ENCODE measurements around the gene PARD3. TPM values are rescaled to one million over a fixed set of nuclear protein-coding genes. Genes with fewer than 3 reads are reported as not detected.

Gene PARD3
- total and polyA plus RNA-seq, 12 donors = 17.0 to 93.8 (median 47.3) TPM

- no peaks in the 10 kb centered on the region for H3K9me3 ChIP-seq (replicated peaks in 1 of 3)
- H3K4me3 ChIP-seq = peak overlapping the region in 3 of 4 donors; percentile 63 to 81 (median 78)
- H3K36me3 ChIP-seq (replicated peaks in 1 of 2) = no peaks in the 10 kb centered on the region
- peak overlapping the region in 3 of 5 donors; percentile 76 to 93 (median 81) for H3K27ac ChIP-seq
- TF ChIP-seq, protein P1, sequence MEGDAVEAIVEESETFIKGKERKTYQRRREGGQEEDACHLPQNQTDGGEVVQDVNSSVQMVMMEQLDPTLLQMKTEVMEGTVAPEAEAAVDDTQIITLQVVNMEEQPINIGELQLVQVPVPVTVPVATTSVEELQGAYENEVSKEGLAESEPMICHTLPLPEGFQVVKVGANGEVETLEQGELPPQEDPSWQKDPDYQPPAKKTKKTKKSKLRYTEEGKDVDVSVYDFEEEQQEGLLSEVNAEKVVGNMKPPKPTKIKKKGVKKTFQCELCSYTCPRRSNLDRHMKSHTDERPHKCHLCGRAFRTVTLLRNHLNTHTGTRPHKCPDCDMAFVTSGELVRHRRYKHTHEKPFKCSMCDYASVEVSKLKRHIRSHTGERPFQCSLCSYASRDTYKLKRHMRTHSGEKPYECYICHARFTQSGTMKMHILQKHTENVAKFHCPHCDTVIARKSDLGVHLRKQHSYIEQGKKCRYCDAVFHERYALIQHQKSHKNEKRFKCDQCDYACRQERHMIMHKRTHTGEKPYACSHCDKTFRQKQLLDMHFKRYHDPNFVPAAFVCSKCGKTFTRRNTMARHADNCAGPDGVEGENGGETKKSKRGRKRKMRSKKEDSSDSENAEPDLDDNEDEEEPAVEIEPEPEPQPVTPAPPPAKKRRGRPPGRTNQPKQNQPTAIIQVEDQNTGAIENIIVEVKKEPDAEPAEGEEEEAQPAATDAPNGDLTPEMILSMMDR (IDR thresholded peaks at IDR 0.05) = no peak
- TF ChIP-seq POLR2A (IDR thresholded peaks at IDR 0.05) = peak in 1 of 2 donors; percentile 41
- 10 to 22% (median 14%) methylated on average over 10 to 19 of the region's 19 CpGs for WGBS, 4 donors
- peaks cover 3 to 49% of the 10 kb centered on the region in 2 donors for H3K4me1 ChIP-seq (replicated peaks in 1 of 2)
- H3K27me3 ChIP-seq = no peaks in the 10 kb centered on the region
- intact Hi-C loops (cut with DNase I) = loop anchor here in 1 of 2 donors (10.0 kb wide), 2 partner anchors 89 to 149 kb away; no protein-coding TSS in a partner anchor
- DNase-seq = peak in 6 of 7 donors; percentile 38 to 65 (median 50)
These were observed 1.4 kb downstream of the PARD3 start for GRCh38 chr10:34813626-34814222.

DNA sequence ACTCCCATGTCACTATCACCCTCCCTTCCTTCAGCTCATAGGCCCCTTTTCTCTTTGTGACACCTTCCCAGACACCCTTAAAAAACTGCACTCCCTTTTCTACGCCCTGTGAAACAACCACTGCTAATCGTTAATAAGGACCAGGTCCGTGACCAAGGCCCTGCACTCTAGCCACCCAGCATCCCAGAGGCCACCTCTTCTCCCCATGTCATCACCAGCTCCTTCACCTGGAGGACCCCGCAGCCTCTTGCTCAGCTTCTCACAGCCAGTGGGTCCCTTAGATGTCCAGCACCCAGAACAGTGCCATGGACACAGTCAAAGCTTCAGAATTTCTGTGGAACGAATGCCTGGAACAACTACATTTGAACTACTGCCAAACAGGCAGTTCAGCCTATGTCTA is 2.3 kb downstream of the PARD3 start:
- intact Hi-C loops (cut with DNase I) = loop anchor here in 1 of 2 donors (10.0 kb wide), 2 partner anchors 88 to 148 kb away; no protein-coding TSS in a partner anchor
- peaks cover 3 to 49% of the 10 kb centered on the region in 2 donors for H3K4me1 ChIP-seq (replicated peaks in 1 of 2)
- no peaks in the 10 kb centered on the region for H3K9me3 ChIP-seq (replicated peaks in 1 of 3)
- WGBS, 4 donors = 71 to 87% (median 75%) methylated on average over 5 of the region's 5 CpGs
- no peaks in the 10 kb centered on the region for H3K27me3 ChIP-seq
- H3K4me3 ChIP-seq = peak overlapping the region in 1 of 4 donors; percentile 81
- H3K36me3 ChIP-seq (replicated peaks in 1 of 2) = no peaks in the 10 kb centered on the region
- DNase-seq = no peak
- TF ChIP-seq POLR2A (IDR thresholded peaks at IDR 0.05) = no peak
- TF ChIP-seq, protein P1 (IDR thresholded peaks at IDR 0.05) = no peak
- H3K27ac ChIP-seq = no peak overlapping the region

DNA sequence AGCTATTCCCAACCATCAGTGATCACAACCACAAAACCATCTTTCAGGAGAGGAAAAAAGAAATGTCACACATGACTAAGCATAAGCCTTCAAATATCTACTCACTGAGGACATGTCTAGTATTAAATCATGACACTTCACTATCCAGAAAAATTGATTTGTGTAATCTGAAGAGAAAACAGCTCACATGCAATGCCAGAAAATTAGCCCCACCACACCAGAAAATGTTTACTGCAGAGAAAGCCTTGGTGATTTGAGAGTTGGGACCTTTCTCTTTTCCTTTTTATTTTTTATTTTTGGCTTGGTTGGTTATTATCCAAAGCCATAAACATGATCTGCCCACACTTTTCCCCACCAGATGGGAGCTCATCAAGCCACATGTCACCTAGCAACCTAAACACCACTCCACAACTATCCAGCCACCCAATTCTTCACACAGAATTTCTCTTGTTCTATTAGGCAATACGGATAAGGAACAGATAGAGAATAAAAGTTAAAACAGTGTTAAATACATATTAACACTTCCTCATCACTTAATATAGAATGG is 3.1 kb downstream of the PARD3 start:
- Histone ChIP-seq H3K36me3 (replicated peaks in 1 of 2) (no peaks in the 10 kb centered on the region), H3K27ac (no peak overlapping the region), H3K4me3 (no peak overlapping the region), H3K9me3 (replicated peaks in 1 of 3) (no peaks in the 10 kb centered on the region), H3K27me3 (no peaks in the 10 kb centered on the region), H3K4me1 (replicated peaks in 1 of 2) (peaks cover 3 to 48% of the 10 kb centered on the region in 2 donors)
- TF ChIP-seq, protein P1 (IDR thresholded peaks at IDR 0.05) = no peak
- TF ChIP-seq POLR2A (IDR thresholded peaks at IDR 0.05) = no peak
- intact Hi-C loops (cut with DNase I) = loop anchor here in 1 of 2 donors (10.0 kb wide), 2 partner anchors 87 to 147 kb away; no protein-coding TSS in a partner anchor
- DNase-seq = no peak
- 69 to 86% (median 78%) methylated on average over 1 of the region's 1 CpG for WGBS, 4 donors

DNA sequence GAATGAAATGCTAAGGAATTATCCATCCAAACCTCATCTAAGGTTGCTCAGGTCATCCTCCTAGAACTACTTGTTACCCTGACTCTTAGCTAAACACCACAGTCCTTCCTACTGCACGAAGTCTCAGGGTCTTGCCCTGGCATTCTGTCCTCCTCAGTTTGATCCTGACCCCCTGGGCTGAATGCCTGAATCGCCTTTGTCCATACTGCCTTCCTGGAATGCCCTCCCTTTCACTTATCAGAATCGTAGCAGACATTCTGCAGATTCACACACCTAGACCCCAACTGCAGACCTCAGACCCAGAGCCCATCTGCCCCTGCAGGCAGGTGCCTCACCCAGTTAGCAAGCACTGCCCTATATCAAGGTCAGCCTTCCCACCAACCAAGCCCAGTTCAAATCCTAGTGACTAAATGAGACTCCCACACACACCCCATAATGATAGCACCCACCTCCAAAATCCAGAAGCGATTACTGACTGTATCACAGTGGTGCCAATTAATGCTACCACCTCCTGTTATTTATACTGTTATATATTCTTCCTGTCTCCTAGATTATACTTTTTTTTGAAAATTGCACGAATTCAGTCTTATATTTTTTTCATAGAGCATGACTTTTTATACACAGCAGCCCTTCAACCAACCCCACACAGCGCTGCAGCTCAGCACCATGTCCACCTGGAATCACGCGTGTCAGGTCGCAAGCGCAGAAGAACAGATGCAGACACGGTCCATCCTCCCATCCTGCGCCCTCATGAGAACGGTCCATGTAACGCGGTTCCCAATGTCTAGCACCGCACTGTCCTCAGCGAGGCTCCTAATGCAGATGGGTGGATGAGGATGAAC is 3.7 kb downstream of the PARD3 start:
- 88 to 94% (median 92%) methylated on average over 17 of the region's 17 CpGs for WGBS, 4 donors
- no peak for DNase-seq
- no peaks in the 10 kb centered on the region for H3K27me3 ChIP-seq
- H3K9me3 ChIP-seq (replicated peaks in 1 of 3) = no peaks in the 10 kb centered on the region
- H3K27ac ChIP-seq = no peak overlapping the region
- H3K4me3 ChIP-seq = no peak overlapping the region
- peaks cover 3 to 41% of the 10 kb centered on the region in 2 donors for H3K4me1 ChIP-seq (replicated peaks in 1 of 2)
- no peak for TF ChIP-seq POLR2A (IDR thresholded peaks at IDR 0.05)
- TF ChIP-seq, protein P1 (IDR thresholded peaks at IDR 0.05) = no peak
- intact Hi-C loops (cut with DNase I) = loop anchor here in 1 of 2 donors (10.0 kb wide), 2 partner anchors 87 to 147 kb away; no protein-coding TSS in a partner anchor
- H3K36me3 ChIP-seq (replicated peaks in 1 of 2) = no peaks in the 10 kb centered on the region
